ENCODE data around the gene IGSF9.

The IGSF9 gene, protein sequence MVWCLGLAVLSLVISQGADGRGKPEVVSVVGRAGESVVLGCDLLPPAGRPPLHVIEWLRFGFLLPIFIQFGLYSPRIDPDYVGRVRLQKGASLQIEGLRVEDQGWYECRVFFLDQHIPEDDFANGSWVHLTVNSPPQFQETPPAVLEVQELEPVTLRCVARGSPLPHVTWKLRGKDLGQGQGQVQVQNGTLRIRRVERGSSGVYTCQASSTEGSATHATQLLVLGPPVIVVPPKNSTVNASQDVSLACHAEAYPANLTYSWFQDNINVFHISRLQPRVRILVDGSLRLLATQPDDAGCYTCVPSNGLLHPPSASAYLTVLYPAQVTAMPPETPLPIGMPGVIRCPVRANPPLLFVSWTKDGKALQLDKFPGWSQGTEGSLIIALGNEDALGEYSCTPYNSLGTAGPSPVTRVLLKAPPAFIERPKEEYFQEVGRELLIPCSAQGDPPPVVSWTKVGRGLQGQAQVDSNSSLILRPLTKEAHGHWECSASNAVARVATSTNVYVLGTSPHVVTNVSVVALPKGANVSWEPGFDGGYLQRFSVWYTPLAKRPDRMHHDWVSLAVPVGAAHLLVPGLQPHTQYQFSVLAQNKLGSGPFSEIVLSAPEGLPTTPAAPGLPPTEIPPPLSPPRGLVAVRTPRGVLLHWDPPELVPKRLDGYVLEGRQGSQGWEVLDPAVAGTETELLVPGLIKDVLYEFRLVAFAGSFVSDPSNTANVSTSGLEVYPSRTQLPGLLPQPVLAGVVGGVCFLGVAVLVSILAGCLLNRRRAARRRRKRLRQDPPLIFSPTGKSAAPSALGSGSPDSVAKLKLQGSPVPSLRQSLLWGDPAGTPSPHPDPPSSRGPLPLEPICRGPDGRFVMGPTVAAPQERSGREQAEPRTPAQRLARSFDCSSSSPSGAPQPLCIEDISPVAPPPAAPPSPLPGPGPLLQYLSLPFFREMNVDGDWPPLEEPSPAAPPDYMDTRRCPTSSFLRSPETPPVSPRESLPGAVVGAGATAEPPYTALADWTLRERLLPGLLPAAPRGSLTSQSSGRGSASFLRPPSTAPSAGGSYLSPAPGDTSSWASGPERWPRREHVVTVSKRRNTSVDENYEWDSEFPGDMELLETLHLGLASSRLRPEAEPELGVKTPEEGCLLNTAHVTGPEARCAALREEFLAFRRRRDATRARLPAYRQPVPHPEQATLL

DNA sequence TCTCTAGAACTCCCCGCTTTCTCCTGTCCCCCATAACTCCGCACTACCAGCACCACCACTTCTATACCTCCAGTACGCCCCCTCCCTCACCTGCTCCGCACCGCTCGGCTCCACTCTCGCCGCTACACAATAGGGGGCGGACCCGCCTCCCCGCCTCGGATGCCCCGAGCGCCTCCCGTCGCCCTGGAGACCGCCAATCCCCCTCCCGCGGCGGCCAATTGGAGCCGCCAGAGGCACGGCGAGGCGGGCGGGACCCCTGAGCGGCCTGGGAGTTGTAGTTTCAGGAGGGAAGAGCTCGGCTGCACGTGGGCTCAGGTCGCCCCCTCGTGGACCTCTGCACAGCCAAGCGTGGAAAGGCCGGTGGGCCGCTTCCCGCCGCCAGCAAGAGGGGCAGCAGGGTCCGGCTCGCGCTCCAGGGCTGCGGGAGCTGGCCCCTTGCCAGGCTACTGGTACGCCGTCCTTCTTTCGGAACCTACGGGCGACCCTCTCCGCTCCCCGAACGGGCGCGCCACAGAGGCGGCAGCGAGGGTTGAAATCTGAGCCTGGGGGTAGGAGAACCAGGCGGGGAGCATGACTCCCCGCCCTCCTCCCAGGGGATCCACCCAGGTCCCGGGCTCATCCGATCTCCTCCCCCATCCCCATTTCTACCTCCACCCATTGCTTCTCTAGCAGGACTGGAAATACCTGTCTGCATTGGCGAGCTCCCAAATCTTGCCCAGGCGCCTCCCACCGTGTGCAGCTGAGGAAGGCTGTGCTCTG, at the start of gene IGSF9:
Gene IGSF9, minus strand, starts transcription at position 131 of the 759 bp plus-strand sequence. CDS start 2,159 bp downstream, outside the sequence.
- DNase-seq (ENCODE audit: extremely low read depth in 1 of 2, low read depth in 1 of 2): peak; percentile 59 to 73

DNA sequence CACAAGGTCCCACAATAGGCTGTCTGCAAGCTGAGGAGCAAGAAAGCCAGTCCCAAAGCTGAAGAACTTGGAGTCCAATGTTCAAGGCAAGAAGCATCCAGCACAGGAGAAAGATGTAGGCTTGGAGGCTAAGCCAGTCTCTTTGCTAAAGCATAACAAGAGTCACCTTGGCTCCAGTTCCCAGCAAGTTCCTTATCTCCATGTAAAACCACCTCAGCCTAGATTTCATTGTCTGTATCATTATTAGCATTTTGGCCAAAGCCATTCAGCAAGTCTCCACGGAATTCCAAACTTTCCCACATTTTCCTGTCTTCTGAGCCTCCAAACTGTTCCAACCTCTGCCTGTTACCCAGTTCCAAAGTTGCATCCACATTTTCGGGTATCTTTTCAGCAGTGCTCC, 49.5 kb upstream of the IGSF9 start:
- no peak for DNase-seq (ENCODE audit: extremely low read depth in 1 of 2, low read depth in 1 of 2)

GRCh38 chr1:159993911-159994310, 48.5 kb upstream of the IGSF9 start:
- DNase-seq (ENCODE audit: extremely low read depth in 1 of 2, low read depth in 1 of 2): no peak

DNA sequence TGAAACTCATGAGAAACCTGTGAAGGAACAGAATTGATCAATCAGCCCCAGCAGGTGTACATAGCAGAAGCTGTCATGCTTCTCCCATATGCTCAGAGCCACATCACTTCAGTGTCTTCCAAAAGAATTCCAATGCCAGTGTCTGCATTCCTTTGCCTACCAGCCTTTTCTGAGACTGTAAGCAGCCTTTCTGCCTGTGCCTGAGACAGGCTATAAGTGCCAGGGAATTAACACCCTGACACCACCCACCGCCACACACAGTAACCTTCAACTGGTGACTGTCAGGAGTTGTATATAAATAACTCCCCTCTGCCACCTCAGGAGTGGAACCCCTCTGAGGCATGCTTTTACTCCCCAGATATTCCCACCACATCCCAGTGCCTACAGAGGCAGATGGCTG, 46.7 kb upstream of the IGSF9 start:
- no peak for DNase-seq (ENCODE audit: extremely low read depth in 1 of 2, low read depth in 1 of 2)

DNA sequence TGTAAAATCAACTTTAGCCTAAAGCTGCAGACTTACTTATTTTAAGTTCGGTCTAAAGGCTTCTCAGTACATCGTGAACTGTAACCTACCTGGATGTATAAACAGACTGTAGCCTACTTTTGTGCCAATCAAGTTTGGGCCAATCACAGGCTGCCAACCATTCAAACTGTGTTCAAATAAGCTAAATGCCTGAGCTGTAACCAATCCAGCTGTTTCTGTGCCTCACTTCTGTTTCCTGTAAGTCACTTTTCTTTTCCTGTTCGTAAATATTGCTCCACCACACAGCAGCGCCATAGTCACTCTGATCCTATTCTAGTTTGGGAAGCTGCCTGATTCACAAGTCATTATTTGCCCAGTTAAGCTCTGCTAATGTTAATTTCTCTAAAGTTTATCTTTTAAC, 46.1 kb upstream of the IGSF9 start:
- DNase-seq (ENCODE audit: extremely low read depth in 1 of 2, low read depth in 1 of 2): no peak

GRCh38 chr1:159990005-159990404, 44.6 kb upstream of the IGSF9 start:
- no peak for DNase-seq (ENCODE audit: extremely low read depth in 1 of 2, low read depth in 1 of 2)

DNA sequence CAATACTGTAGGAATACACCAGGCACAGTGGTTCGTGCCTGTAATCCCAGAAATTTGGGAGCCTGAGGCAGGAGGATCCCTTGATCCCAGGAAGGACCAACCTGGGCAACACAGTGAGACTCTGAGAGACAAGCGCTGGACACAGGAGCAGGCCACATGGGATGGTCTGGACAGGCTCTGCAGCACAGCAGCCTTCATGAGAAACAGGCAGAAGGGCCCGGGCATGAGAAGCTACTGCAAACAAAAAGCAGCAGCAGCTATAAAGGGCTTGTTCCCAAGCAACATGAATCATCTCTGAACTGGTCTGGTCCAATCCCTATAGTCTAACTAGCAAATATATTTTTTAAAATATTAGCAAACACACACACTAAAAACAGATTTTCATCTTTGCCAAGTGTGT, 44.2 kb upstream of the IGSF9 start:
- no peak for DNase-seq (ENCODE audit: extremely low read depth in 1 of 2, low read depth in 1 of 2)

DNA sequence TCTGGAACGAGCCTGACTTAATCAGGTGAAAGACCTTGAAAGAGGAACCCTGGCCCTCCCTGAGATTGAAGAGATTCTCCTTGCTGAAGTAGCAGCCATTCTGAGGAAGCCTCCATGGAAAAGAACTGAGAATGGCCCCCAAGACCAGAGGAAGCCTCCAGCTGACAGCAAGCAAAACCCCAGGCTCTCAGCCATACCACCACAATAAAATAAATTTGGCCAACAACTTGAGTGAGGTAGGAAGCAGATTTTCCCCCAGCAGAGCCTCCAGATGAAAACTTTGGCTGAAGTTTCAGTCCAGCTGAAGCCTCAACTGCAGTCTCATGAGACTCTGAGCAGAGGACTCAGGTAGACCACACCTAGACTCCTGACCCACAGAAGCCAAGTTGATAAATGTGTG, 42.6 kb upstream of the IGSF9 start:
- no peak for DNase-seq (ENCODE audit: extremely low read depth in 1 of 2, low read depth in 1 of 2)

DNA sequence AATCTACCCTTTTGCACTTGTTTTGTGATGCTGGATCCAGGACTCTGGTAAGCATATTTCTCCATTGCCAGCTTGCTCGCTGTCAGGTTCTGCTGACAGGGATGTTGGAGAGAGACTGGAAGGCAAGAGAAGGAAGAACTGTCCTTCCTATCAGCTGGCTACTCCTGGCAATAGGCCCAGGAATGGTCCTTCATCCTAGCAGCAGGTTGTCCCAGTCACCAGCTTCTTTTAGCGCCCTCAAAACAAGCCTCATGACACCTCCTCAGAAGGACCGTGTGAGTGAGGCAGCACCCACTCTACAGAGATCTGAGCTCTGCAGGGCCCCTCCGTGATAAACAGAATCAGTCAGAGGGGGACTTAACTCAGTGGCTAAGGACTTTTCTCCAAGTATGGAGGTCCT, 41.8 kb upstream of the IGSF9 start:
- DNase-seq (ENCODE audit: extremely low read depth in 1 of 2, low read depth in 1 of 2): no peak

DNA sequence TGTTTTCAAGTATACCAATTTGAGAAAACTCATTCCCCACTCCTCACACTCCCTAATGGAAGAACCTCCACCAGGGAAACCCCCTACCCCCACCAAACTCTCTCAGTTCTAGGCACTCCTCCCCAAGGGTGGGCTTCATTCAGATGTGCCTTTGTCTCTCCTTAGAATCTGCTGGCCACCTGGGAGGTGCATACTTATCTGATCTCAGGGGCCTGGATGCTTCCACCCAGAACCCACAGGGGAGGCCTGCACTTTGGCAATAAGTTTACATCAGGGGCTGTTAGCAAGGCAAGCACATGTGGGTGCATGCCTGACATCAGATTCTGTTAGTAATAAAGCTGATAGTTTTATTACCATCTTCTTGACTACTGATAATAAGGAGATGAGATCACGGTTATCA, 41.1 kb upstream of the IGSF9 start:
- DNase-seq (ENCODE audit: extremely low read depth in 1 of 2, low read depth in 1 of 2): no peak

DNA sequence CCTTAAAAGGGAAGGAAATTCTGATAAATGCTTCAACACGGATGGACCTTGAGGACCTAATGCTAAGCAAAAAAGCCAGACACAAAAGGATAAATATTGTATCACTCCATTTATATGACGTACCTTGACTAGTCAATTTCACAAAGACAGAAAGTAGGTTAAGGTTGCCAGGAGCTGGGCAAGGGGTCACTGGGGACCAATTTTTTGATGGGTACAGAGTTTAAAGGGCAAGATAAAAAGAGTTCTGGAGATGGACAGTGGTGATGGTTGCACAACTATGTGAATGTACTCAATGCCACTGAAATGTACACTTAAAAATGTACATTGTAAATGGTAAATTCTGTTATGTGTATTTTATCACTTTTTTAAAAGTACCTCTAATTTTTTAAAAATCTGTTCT, 40.7 kb upstream of the IGSF9 start:
- no peak for DNase-seq (ENCODE audit: extremely low read depth in 1 of 2, low read depth in 1 of 2)

DNA sequence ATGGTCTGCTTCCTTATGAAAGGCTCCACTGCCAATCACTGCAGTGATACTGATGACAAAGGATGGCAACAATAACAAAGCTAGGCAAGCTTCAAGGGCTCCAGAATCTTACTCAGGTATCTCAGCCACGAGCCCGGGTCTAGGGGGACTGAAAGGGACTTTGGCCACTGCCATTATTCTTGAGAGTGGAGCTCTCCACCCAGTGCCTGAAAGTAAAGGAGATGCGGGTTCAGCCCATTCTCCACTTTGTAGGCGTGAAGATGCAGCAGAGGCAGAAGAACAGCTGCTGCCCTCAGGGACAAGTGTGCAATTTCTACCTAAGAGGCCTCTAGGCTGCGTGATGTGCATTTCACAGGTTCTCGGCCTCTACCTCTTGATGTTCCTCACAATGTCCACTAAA, 40.1 kb upstream of the IGSF9 start:
- DNase-seq (ENCODE audit: extremely low read depth in 1 of 2, low read depth in 1 of 2): no peak

- no peak for DNase-seq (ENCODE audit: extremely low read depth in 1 of 2, low read depth in 1 of 2)
Observed at GRCh38 chr1:159983681-159984080, 38.3 kb upstream of the IGSF9 start.

DNA sequence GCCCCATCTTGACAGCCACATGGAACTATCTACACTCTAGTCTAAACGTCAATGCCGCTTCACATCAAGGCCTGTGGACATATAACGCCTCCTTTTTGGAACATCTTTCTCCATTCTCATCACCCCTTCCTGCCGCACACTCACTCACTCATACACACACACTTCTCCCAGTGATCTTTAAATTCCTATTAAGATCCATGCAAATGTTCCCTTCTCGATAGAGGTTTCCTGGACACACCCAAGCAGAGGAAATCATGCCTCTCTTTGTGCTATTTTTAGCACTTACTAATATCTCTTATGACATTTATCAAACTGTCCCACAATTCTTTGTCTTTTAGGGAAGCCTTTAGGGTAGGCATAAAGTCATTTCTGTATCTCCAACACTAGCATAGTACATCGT, 36.9 kb upstream of the IGSF9 start:
- no peak for DNase-seq (ENCODE audit: extremely low read depth in 1 of 2, low read depth in 1 of 2)

GRCh38 chr1:159981351-159982055, 36.1 kb upstream of the IGSF9 start:
- no peak for DNase-seq (ENCODE audit: extremely low read depth in 1 of 2, low read depth in 1 of 2)

GRCh38 chr1:159980786-159981185, 35.4 kb upstream of the IGSF9 start:
- no peak for DNase-seq (ENCODE audit: extremely low read depth in 1 of 2, low read depth in 1 of 2)

DNA sequence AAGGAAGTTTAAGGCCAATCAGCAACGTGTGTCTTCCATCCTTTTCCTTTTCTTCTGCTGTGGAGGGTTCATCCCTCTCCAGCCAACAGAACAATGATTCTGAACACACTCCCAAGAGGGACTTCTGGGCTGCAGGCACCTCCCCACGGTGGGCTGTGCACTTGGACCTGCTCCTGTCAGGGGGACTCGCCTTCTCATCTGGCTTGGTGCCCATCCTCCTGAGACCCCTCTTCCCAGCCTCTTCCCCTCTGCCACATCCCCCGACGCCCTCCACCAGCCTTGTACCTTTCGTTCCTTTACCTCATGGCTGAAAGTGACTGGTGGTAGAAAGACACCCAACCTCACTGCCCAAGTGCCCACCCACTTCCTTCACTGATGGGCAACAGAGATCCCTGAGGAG, 34.7 kb upstream of the IGSF9 start:
- no peak for DNase-seq (ENCODE audit: extremely low read depth in 1 of 2, low read depth in 1 of 2)

DNA sequence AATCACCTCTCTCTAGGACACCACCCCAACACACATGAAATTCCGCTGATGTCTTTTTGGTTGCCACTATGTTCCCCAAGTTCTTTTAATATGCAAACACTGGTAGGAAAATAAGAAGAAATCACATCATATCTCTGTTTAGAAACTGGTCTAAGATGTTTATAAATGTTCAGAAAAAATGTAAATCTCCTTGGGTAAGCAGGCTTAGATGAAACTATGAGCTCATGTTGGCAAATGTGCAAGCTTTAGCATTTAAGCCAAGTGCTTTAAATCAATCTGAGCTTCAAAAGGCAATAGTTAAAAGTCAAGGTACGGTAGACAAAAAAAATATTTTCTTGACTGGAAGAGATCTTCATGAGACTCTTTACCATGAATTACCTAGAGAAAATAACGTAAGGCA, 33.8 kb upstream of the IGSF9 start:
- DNase-seq (ENCODE audit: extremely low read depth in 1 of 2, low read depth in 1 of 2): no peak

DNA sequence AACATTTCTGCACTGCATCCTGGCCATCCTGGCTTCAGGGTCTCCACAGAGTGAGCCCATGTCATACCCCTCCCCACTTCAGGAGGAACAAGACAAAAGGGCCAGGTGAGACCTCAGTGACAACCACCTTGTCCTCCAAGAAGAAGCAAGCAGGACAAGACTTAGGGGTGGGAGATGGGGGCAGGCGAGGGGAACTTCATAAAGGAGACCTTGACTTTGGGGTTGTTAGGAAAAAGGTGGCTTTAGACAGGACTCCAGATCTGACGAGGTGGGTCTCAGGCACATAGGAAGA, 32.6 kb upstream of the IGSF9 start:
- no peak for DNase-seq (ENCODE audit: extremely low read depth in 1 of 2, low read depth in 1 of 2)

DNA sequence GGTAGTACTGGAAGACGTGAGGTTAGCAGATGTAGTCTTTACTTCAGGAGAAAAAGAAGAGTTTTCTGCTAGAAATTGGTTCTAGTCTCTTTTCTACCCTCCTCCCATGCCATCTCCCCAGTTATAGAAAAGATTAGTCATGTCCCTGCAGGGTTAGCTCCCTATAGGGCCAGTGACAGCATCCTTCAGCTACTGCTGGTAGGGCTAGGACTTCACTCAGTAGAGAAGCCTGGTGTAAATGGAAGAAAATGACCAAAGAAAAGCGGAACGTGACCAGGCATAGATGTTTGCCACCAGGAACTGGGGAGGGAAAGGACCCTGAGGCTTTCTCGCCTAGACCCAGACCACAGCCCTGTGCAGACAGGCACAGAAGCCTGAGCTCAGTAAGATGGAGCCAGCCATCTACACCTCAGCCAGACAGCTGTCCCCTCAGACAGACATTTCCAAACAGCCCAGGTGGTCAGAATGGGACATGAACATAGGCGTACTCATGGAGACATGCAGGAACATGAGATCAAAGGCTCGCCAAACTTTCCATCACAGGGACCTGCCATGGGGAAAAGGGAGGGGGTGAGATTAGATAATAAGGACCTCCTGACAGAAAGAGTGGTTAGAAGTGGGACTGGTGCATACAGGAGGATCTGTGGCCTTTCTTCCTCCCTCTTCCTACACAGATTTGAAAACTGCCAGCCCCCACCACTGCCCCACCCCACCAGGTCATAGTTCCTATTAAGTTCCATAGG, 32.1 kb upstream of the IGSF9 start:
- no peak for DNase-seq (ENCODE audit: extremely low read depth in 1 of 2, low read depth in 1 of 2)

Measured in stimulated activated CD8-positive, alpha-beta memory T cell treated with anti-CD3 and anti-CD28 coated beads, Interleukin-7, amount 100 ng/mL, for 48 hours (primary cell).